K562 (cell line): Measurements from ENCODE around the gene GPNMB. TPM values are rescaled to one million over a fixed set of nuclear protein-coding genes. Genes with fewer than 3 reads are reported as not detected.

ENCODE experiments used
- CBX8 ChIP-seq: fragments of 200-600 bp; sonication (generic); IDR thresholded peaks from 2 replicates; pipeline ENCODE4 v1.6.1; 2012; ENCODE audit warnings: borderline replicate concordance, mixed run types, low read depth, mild to moderate bottlenecking, moderate library complexity, mixed read lengths, low read length, control low read depth, inconsistent platforms; ENCODE audit not compliant: poor library complexity, severe bottlenecking; ENCODE audit errors: extremely low read depth
- FIP1L1 ChIP-seq: fragments of 200-400 bp; formaldehyde crosslinking; IDR thresholded peaks from 2 replicates; pipeline ENCODE4 v1.6.1; 2018; ENCODE audit warnings: mild to moderate bottlenecking, low read depth, low read length; ENCODE audit not compliant: poor library complexity, severe bottlenecking
- polyA plus RNA-seq, 8 experiments: library from polyadenylated mRNA; depleted of rRNA in 4 of 8; stranded (reverse) in 5 of 8; unstranded in 3 of 8; fragments of >200 nt; fragmentation: Nextera tagmentation in 2 of 8; fragmentation: Illumina TruSeq in 1 of 8; extraction: Ambion mirVana in 2 of 8; extraction: Trizol in 1 of 8; gene quantifications; 2 replicates each; pipeline versions ENCODE4 v1.2.1 to v1.2.3, GENCODE V29; 2011 to 2014; ENCODE audit warnings: inconsistent platforms in 1 of 8, missing spikeins in 1 of 8
- total RNA-seq, 7 experiments: library from RNA; depleted of rRNA in 6 of 7; stranded (reverse); fragments of >200 nt in 6 of 7; fragmentation: Illumina TruSeq in 2 of 7; extraction: Trizol in 2 of 7; gene quantifications; 2 replicates each; pipeline versions ENCODE4 v1.2.1 to v1.2.3, GENCODE V29; 2011 to 2021; ENCODE audit warnings: low replicate concordance in 1 of 7
- TF ChIP-seq, protein P1 (sequence below), 2 experiments: fragments of 450-650 bp in 1 of 2; sonication (generic) in 1 of 2; formaldehyde crosslinking in 1 of 2; IDR thresholded peaks; 2 replicates each; pipeline versions ENCODE4 v1.7.1 to v1.9.0; 2016 to 2022; ENCODE audit warnings: inconsistent platforms in 1 of 2, mild to moderate bottlenecking in 1 of 2, missing genetic modification reagents in 1 of 2

GPNMB gene
- total and polyA plus RNA-seq, 9 of the 15 experiments (the other 6 are each of a cell fraction or from before 2014, with no cell fraction given) = 0.15 to 0.72 (median 0.33) TPM

DNA sequence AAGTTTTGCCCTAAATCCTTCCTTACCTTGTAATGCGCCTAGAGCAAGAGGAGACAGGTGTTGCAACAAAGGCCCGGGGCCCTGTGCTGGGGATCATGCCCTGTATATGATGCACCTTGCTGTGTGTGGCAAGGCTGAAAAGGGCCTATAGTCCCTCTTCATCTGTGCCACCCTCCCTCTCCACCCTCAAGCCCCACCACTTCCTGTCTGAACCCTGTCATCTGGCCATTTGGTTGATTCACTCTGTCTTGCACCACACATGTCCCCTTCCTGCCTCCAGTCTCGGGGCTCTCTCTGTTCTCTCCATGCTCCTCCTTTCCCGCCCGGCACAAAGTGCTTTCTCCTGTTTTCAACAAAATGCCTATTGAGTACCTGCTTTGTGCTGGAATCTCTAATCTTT lies 41.0 kb downstream of the GPNMB start (continued):
- TF ChIP-seq, protein P1, sequence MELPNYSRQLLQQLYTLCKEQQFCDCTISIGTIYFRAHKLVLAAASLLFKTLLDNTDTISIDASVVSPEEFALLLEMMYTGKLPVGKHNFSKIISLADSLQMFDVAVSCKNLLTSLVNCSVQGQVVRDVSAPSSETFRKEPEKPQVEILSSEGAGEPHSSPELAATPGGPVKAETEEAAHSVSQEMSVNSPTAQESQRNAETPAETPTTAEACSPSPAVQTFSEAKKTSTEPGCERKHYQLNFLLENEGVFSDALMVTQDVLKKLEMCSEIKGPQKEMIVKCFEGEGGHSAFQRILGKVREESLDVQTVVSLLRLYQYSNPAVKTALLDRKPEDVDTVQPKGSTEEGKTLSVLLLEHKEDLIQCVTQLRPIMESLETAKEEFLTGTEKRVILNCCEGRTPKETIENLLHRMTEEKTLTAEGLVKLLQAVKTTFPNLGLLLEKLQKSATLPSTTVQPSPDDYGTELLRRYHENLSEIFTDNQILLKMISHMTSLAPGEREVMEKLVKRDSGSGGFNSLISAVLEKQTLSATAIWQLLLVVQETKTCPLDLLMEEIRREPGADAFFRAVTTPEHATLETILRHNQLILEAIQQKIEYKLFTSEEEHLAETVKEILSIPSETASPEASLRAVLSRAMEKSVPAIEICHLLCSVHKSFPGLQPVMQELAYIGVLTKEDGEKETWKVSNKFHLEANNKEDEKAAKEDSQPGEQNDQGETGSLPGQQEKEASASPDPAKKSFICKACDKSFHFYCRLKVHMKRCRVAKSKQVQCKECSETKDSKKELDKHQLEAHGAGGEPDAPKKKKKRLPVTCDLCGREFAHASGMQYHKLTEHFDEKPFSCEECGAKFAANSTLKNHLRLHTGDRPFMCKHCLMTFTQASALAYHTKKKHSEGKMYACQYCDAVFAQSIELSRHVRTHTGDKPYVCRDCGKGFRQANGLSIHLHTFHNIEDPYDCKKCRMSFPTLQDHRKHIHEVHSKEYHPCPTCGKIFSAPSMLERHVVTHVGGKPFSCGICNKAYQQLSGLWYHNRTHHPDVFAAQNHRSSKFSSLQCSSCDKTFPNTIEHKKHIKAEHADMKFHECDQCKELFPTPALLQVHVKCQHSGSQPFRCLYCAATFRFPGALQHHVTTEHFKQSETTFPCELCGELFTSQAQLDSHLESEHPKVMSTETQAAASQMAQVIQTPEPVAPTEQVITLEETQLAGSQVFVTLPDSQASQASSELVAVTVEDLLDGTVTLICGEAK (IDR thresholded peaks at IDR 0.05) = no peak
- TF ChIP-seq, protein P1 (CRISPR knock-in tag; IDR thresholded peaks at IDR 0.05) = no peak
- TF ChIP-seq FIP1L1 (no peak), CBX8 (no peak)
